ENCODE data around the gene KRT34.

KRT34 gene

DNA sequence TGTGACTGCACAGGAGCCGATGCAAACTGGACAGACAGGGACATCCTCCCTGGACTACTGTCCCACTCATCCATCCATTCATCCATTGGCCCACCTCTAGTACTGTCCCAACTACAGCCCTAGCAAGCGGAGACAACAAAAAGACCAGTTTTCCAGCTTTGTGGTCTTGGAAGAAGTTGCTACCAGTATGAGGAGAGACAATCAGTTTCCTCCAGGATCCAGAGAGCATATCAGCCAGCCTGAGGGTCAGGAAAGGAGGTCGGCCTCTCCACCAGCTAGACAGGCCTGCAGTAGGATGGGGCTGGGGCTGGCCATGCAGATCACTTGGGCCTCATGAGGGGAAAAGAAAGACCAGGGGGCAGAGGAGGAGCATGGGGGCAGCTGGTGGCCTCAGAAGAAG lies 48.3 kb downstream of the KRT34 start:
- H3K4me1 Mint-ChIP-seq = peaks cover 39% of the 10 kb centered on the region
- H3K27ac Mint-ChIP-seq = no peak overlapping the region
- H3K27me3 Mint-ChIP-seq = no peaks in the 10 kb centered on the region

DNA sequence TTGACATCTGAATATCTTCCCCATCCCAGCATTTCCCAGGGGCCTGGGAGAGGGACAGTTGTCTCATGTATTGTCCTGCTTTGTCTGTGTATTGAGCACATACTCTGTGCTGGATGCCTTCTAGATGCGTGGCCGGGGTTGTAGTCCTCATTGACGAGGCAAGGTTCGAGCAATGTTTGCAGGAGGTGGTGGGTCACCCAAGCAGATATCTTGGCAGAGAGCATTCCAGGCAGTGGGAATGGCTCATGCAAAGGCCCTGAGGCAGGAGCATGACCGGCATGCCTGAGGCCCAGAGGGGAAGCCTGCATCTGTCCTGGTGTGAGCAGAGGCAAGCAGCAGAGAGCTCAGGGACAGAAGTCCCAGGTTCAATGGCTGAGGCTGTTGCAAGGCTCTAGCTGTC lies 49.0 kb downstream of the KRT34 start:
- H3K9me3 Mint-ChIP-seq = no peaks in the 10 kb centered on the region
- H3K27me3 Mint-ChIP-seq = no peaks in the 10 kb centered on the region
- peaks cover 41% of the 10 kb centered on the region for H3K4me1 Mint-ChIP-seq
- no peak overlapping the region for H3K27ac Mint-ChIP-seq
- no peak for DNase-seq
- no peak overlapping the region for H3K4me3 Mint-ChIP-seq
- no peak for ATAC-seq

More for the DNA sequence above, 48.3 kb downstream of the KRT34 start:
- Mint-ChIP-seq H3K4me3 (no peak overlapping the region), H3K9me3 (no peaks in the 10 kb centered on the region)
- DNase-seq (no peak), ATAC-seq (no peak)

DNA sequence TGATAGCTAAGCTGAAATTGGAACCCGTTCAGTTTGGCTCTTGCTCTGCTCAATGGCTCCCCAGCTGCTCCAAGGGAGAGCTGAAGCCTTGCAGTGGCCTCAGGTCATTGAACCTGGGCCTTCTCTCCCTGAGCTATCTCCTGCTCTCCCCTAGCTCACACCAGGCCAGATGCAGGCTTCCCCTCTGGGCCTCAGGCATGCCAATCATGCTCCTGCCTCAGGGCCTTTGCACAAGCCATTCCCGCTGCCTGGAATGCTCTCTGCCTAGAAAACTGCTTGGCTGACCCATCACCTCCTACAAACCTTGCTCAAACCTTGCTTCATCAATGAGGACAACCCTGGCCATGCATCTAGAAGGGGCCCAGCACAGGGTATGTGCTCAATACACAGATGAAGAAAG lies 49.9 kb downstream of the KRT34 start:
- Mint-ChIP-seq H3K4me1 (peaks cover 45% of the 10 kb centered on the region), H3K27ac (peak overlapping the region in 1 of 2 donors; percentile 27), H3K4me3 (no peak overlapping the region), H3K27me3 (no peaks in the 10 kb centered on the region), H3K9me3 (no peaks in the 10 kb centered on the region)
- ATAC-seq = no peak
- DNase-seq = no peak

DNA sequence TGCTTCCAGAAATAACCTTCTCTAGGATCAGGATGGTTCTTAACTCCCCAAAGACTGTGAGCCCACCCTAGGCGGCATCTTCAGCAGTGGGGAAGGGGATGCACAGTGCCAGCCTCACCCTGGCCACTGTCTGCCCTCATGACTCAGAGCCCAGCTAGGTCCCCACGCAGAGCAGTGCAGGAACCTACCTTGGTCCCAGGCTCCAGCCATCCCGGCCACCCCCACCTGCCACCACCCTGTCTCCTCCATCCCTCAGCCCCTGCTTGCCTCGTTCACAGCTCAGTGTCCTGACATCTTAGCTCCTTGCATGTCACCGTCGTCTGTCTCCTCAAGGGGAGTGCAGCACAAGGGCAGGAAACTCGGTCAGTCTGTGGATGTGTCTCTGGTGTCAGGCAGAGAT lies 50.5 kb downstream of the KRT34 start:
- ATAC-seq (no peak), DNase-seq (no peak)
- H3K9me3 Mint-ChIP-seq = no peaks in the 10 kb centered on the region
- no peak overlapping the region for H3K4me3 Mint-ChIP-seq
- H3K27me3 Mint-ChIP-seq = no peaks in the 10 kb centered on the region
- H3K27ac Mint-ChIP-seq = no peak overlapping the region
- H3K4me1 Mint-ChIP-seq = peaks cover 51% of the 10 kb centered on the region

DNA sequence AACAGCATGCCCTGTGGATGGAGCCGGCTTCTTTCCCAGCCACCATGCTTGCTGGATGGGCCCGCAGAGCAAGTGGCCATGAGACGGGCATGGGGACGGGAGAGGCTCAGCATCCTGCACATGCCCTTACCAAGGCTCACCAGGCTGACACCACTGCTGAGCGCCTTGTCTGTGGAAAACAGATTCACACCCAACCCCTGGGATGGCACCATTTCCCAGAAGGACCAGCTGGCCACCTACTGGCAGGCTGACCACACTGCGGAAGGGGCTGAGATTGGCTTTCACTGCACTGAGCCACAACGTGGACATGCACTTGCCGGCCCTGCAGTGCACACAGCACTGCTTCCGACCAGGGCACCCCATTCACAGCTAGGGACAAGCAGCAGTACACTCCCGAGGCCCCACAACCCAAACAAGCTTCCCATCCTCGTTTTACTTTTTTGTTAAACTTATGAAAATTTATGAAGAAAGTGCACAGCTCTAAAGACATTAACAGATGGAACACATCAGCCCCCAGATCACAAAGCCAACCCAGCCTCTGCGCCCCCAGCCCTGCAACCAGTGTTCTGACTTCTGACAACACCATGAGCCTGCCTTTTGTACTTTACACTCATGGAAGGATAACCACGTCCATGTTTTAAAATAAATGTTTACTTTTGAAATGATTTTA lies 52.7 kb downstream of the KRT34 start:
- Mint-ChIP-seq H3K4me3 (no peak overlapping the region), H3K27ac (no peak overlapping the region), H3K27me3 (no peaks in the 10 kb centered on the region), H3K4me1 (peaks cover 52% of the 10 kb centered on the region), H3K9me3 (no peaks in the 10 kb centered on the region)
- DNase-seq (no peak), ATAC-seq (peak; percentile 32)

DNA sequence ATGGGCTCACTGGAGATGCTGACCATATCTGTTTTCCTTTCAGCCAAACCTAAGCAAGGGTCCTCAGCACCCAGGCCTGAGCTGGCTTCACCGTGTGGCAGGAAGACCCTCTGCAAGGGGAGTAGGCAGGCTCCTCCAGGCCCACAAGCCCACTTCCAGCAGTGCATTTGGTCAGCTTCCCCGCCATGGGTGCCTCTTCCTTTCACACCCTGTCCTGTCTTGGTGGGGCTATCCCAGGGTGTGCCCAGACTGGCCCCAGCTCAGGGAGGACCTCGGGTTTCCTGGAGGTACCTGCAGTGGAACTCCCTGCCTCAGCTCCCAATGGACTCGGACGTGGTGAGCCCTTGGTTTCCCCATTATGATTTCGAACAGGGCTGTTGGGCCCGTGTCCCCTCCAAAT lies 53.9 kb downstream of the KRT34 start:
- Mint-ChIP-seq H3K27ac (peak overlapping the region in 1 of 2 donors; percentile 50), H3K4me1 (peaks cover 51% of the 10 kb centered on the region)

More for the DNA sequence above, 53.9 kb downstream of the KRT34 start:
- ATAC-seq = no peak
- H3K27me3 Mint-ChIP-seq = no peaks in the 10 kb centered on the region
- H3K4me3 Mint-ChIP-seq = no peak overlapping the region
- DNase-seq = no peak
- no peaks in the 10 kb centered on the region for H3K9me3 Mint-ChIP-seq

Data from stimulated activated naive CD8-positive, alpha-beta T cell treated with anti-CD3 and anti-CD28 coated beads, Interleukin-15, amount 100 ng/mL, for 72 hours (primary cell).